Stimulated activated CD4-positive, alpha-beta T cell treated with anti-CD3 and anti-CD28 coated beads, Interleukin-2, amount 100 ng/mL, for 48 hours (primary cell): Measurements from ENCODE around the gene PLIN4.

ENCODE experiments used
- DNase-seq, 2 donors: peaks; one replicate each; pipeline ENCODE4 v3.0.0-alpha.2; 2020

Gene PLIN4

DNA sequence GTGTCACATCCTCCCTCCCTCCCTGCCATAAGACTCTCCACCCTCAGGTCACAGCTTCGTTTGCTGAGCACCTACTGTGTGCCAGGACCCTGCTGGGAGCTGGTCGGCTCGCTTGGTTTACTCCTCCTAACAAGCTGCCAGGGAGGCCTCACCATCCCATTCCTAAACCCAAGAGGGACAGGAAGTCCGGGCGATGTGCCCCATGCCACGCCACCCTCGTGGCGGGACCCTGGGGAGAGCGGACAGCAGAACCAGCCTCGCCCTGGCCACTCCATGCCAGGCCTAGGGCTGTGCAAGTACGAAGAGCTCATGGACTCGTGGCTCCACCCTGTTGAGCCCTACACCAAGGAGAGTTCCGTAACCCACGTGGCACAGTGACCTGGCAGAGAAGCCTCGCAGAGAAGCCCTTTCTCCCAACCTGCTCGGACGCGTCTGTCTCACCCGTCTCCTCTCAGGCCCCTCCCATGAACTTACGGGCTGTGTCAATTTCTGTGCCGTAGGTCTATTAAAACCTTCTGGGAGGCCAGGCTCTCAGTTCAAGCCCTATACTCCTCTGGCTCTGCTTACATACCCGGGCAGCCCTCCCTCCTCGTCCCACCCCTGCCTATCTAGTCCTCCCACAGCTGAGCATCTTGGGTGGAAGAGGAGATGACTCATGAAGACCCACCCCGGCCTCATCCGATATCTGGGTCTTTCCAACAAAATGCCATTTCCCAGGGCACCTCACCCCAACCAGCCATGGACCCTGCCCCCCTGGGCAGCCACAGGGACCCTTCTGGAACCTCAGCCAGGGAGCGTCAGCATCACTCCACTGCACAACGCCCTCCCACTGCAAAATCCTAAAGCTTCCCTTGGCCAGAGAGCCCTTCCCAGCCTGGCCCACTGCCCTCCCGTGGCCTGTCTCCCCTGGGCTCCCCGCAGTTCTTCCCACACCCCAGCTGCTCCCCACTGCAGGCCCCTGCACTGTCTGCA, 63.3 kb downstream of the PLIN4 start:
- DNase-seq, result no peak

DNA sequence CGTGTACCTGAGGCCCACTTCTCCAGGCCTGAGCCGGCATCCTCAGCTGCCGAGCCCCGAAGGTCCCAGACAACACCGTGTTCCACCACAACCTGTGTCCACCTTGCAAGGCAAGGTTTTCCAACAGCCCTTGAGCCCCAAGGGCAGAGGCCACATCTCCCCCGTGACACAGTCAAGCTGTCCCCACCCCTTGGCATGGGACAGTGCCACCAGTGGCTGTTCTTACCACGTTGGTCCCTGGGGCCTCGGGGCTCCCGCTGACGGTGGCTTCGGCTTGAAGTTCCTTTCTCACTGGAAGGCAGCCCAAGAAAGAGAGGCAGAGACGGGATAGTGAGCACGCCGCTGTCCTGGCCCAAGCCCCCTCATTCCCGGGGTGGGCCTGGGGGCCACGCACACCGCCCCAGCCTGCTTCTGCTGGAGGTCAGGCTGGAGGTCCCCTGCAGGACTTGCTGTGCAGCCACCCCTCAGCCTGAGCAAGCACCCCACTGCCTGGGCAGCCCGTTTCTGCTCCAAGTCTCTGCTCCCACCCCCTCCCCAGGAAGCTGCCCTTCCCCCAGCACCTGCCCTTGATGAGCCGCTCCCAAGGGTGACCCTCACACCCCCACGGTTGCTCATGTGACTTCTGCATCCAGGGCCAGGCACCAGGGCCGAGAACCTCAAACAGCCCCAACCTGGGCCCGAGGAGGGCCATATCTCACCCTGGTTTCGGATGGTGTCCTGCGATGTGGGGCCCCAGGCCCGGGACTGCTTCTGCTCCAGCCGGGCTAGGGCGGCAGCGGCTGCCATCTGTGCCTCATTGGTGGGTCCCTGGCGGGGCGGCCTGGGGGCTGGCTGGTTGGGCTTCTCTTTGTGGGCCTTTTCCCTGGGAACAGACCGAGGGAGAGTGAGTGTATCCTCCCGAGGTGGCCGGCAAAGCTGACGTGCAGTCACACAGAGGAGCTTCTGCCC, 64.8 kb downstream of the PLIN4 start:
- DNase-seq, result no peak

DNA sequence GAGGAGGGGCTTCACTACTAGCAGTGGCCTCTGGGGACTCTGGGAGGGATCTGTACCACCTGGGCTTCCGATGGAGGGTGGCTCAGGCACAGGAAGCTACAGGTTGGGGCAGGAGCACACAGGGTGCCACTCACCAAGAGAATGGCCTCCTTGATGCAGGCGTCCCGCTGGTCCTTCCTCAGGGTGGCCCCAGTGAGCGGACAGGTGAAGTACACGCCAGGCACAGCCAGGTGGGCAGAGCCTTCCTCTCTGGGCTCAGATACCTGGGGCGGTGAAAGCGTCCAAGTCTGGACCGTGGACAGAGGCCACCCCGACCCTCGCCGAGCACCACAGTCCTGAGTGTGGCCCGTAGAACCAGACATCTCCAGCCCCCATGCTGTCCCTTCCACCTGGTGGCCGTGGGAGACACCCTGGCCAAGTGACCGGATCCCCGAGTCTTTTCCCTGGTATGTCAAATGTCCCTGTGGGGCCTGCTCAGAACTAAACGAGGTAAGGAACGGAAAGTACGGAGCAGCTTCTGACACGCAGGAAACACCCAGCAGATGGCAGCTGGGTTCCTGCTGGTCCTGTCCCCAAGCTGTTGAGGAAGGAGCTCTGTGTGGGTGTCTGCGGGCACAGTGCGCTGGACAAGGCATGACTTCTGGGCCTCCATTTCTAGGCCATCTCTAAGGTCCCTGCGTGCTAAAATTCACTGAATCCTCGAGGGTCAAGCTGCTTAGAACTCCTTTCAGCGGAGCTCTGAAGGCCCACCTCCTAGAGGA, 65.9 kb downstream of the PLIN4 start:
- no peak for DNase-seq
